COR-L47 (cell line): ENCODE results near the gene G3BP1.
"Not testable (repeated sequence)": the region's sequence is repeated elsewhere in the genome, so short reads cannot be mapped to it uniquely, and the experiment has no call there.

Experiments
- DNase-seq: peaks from one replicate; lab custom pipeline; 2025; lab: John Stamatoyannopoulos, UW

G3BP1 gene

DNA sequence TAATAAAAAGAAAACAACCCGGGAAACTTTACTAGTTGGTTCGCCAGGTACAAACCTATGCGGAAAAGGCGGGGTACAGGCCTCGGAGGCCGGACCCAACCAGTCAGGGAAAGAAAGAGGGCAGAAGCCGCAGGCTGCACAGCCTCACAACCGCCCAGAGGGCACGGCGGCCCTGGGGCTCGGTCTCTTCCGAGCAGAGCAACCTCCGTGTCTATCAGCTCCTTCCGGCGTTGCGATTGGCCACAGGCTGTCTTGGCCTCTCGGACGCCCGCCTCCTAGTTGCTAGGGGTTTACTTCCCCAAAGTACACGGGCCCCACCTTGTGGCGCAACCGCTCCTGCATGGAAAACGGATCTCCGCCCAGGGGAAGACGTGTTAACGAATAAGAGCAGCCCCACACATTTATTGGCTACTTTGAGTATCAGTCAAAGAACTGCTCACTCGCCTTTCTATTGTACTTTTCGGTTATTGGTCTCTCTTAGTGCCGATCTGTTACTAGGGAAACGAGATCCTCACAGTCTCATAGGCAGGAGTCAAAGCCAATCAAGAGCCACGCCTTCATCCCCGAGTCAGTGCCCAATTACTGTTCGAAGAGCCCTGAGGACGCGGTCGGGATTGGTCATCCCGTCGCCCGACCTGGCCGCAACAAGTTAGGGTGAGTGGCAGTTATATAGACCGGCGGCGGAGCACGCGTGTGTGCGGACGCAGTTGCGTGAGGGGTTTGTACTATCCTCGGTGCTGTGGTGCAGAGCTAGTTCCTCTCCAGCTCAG is at the start of gene G3BP1:
TSS of gene G3BP1 (plus strand) at position 696 of the 770 bp plus-strand sequence. CDS start 14,667 bp downstream, outside the sequence.
- peak; percentile 100 for DNase-seq

DNA sequence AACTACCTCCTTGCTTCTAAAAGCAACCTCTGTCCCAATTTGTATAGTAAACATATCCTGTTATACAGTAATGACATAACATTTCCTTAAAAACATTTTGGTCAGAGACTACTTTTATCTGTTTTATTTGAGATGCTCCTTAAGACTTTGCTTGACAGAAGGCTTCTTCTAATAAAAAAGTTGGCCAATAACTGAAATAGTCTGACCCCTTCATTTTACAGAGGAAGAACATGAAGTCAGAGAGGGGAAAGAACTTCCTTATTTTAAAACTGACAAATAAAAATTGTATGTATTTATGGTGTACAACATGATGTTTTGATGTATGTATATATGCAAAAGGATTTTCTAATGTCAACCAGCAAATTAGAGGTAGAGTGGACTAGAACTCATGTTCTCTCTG is 49.2 kb upstream of the G3BP1 start:
- DNase-seq = no peak

DNA sequence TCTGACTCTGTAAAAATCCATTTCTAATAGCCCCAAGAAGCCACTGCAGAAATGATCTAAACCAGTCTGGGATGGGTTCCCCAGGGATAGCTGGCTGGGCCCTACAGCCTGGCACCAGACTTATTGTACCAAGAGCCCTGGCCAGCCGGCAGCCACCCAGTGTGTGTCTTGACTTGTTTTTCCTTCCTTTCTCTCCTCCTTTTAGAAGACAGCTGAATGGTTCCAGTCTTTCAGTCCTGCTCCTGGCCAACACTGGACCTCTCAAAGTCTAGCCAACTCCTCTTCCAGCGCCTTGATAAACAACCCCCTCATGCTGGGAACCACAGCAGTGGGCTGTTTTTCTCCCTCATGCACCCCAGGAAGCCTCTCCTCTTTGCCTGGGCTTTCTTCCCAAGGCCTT is 47.4 kb upstream of the G3BP1 start:
- no peak for DNase-seq

DNA sequence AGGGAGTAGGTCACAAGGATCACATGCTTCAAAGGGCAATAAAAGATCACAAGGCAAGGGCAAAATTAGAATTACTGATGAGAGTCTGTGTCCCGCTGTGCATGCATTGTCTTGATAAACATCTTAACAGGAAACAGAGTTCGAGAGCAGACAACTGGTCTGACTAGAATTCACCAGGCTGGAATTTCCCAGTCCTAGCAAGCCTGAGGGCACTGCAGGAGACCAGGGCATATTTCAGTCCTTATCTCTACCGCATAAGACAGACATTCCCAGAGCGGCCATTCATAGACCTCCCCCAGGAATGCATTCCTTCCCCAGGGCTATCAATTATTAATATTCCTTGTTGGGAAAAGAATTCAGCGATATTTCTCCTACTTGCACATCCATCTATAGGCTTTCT is 42.2 kb upstream of the G3BP1 start:
- DNase-seq = not testable (repeated sequence)

DNA sequence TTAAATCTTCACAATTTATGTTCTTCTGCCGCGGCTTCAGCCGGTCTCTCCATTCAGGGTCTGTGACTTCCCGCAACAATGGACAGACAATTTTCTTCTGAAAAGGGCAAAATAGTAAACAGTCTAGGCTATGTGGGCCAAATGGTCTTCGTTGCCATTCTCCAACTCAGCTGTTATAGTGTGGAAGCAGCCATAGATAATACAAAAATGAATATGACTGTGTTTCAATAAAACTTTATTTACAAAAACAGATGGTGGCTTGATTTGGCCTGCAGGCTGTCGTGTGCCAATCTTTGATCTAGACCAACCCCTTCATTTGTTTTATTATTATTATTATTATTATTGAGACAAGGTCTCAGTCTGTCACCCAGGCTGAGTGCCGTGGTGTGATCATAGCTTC is 41.4 kb upstream of the G3BP1 start:
- no peak for DNase-seq

DNA sequence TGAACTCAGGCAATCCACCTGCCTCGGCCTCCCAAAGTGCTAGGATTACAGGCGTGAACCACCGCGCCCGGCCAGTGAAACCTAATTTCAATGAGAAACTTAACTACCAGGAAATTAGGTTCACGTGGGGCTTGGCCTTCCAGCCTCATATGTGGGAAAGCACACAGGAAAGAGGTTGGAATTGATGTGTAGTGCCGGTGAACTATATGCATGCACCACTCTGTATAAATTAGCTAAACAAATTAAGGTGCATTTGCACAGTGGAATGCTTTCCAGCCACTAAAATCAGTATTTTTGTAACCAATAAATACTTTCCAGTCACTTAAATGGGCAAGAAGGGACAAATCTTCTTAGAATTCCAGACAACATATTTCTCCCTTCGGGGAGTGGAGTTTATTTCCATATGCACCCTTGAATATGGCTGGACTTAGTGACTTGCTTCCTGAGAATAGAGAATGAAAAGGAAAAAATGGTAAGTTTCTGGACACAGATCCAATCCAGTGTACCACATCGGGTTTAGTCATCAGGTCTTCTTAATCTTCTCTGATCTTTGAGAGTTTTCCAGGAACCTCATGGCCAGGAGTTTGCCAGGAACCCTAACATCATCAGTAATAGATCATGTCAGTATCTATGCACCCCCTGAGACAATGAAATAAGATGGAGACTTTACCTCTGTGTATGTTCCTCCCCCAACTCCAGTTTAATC is 38.2 kb upstream of the G3BP1 start:
- DNase-seq = no peak

DNA sequence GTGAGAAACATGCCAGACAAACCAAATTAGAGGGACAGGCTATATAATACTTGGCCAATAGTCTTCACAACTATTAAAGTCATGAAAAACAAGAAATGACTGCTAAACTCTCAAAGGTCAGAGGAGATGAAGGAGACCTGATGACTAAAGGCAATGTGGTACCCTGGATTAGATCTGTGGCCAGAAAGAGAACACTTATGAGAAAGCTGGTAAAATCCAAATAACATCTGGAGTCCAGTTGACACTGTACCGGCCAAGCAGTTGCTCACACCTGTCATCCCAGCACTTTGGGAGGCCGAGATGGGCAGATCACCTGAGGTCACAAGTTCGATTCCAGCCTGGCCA is 37.7 kb upstream of the G3BP1 start:
- DNase-seq = no peak

DNA sequence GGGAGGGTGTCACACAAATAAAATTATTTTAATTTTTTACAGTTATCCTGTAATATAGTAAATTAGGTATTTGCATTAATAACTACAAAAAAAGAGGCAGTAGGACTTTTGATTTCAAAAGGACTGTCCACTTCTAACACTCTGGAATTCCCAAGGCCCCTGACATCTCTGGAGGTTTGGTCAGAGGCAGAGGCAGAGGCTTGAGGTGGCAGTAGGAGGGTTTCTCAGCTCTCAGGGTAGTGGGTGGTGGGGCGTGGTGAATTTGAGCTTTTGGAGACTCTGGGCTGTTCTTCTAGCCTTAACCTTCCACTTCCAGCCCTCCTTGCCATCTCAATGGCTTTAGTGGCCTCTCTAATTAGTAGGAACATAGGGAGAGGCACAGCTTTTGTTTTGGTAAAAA is 36.1 kb upstream of the G3BP1 start:
- DNase-seq = no peak

DNA sequence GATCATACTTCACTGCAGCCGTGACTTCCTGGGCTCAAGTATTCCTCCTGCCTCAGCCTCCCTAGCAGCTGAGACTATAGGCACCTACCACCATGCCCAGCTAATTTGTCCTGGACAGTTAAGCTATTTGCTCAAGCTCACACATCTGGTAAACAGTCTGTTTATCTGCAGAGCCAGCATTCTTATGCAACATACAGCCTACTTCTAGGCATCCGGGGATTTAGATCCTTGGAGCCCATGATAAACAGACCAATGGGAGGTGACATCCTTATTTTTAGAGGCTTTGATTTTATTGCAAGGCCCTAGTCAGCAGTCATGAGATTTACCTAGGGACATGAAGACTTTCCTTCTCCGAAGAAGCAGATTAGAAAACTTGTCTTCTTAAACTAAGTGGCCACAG is 34.3 kb upstream of the G3BP1 start:
- no peak for DNase-seq

DNA sequence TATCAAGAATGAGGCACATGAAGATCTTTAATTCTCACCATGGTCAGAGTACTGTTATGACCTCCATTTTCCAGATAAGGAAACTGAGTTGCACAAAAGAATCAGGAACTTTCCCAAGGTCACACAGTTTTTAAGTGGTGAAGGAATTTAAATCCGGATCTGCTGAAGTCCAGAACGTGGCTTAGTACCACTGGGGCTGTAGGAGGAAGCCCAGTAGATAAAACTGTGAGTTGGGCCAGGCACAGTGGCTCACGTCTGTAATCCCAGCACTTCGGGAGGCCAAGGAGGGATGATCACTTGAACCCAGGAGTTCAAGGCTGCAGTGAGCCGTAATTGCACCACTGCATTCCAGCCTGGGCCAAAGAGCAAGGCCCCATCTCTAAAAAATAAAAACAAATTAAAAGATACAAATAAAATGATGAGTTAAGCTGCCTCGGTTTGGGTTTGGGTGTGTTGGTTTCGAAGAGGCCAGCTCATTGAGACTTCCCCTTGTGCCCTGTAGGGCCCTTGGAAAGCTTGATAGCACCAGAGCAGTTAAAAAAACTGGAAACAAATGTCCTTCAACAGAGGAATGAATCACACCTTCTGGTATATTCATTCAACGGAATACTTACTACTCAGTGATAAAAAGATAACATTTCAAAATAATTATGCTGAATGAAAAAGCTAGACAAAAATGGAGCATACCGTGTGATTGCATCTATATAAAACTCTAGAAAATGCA is 33.5 kb upstream of the G3BP1 start:
- DNase-seq = no peak

DNA sequence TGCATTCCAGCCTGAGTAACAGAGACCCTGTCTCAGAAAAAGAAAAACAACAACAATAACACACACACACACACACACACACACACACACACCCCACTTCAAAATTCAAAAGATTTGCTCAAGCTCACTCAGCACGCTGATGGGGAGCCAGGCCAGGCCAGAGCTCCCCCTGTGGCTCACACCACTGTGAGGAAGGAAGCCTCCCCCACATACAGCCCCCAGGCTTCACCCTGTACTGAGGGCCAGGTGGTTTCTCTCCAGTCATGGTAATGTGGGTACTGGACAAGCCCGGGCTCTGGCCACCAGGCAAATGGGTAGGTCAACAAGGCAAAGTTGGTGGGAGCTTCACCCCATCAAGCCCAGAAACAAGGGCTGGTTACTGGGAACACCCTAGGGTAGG is 32.4 kb upstream of the G3BP1 start:
- DNase-seq = no peak

DNA sequence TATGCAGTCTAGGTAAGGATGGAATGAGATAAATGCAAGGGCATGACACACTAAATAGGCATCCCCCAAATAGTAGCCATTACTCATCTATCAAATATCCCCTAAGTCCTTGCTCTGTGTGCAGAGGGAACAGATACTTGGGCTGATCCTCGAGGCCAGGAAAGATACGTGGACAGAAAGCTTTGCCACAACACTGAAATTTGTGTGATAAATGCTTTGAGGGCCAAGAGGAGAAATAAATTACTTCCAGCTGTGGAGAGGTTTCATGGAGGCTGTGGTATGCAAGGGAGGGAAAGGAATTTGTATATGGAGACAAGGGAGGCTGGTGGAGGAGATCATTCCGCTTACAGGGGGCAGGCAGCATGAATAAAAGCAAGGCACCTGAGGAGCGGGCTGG is 31.8 kb upstream of the G3BP1 start:
- DNase-seq = no peak

DNA sequence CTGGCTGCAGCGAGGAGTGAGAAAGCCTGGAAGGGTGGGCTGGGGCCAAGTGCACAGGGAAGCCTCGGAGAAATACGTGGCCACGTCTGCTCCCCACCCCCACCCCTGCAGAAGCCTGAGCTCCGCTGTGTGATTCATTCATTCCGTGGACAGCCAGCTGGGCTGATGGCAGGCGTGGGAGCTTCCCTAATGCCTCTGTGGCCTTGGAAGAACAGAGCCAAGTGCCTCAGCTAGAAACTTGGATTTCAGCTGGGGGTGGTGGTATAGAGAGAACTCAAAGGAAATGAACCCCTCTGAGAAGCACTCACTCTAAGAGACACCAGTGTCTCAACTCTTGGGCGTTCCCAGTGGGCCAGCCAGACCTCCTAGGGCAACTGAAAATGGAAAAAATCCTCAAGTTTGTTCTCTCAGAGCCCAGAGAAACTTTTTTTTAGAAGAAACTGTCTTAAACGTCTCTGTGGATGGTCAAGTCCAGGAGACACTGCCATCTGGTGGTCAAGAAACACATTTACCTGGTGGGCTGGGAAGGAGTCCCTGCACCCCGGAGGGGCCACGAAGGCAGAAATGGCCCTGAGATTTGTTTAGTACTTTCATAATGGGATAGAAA is 31.3 kb upstream of the G3BP1 start:
- peak; percentile 19 for DNase-seq

DNA sequence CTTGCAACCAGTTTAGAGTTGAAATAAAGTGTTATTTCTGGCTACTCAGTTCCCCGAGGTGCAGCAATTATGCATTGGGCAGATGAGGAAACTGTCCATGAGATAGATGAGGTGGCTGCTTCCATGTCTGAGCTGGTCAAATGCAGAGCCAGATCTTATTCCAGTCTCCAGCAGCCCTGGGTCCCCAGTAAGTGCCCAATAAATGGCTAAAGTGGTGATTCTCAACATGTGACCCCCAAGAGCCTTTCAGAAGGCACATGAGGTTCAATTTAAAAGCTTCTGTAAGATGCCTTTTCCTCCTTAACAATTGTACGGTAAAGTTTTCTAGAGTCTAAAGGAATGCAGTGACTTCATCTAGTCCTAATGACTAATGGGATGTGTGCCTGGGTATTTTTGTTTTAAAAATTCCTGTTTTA is 30.8 kb upstream of the G3BP1 start:
- no peak for DNase-seq

DNA sequence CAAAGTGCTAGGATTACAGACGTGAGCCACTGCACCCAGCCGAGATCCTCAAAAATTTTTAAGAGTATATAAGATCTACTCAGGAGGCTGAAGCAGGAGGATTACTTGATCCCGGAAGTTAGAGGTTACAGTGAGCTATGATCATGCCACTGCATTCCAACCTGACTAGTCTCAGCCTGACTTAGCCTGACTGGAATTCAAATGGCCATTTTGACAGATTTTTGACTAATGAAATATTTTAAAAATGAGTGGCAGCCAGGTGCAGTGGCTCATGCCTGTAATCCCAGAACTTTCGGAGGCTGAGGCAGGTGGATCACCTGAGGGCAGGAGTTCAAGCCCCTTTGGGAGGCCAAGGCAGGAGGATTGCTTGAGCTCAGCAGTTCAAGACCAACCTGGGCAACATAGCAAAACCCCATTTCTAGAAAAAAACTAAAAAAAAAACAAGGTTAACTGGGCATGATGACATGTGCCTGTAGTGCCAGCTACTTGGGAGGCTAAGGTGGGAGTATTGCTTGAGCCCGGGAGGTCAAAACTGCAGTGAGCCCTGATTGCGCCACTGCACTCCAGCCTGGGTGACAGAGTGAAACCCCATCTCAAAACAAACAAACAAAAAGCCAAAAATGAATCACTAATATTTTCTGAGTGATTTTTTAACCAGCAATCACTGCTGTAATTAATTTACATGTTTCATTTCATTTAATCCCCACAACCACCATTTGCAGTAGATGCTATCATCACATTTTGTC is 29.9 kb upstream of the G3BP1 start:
- no peak for DNase-seq

DNA sequence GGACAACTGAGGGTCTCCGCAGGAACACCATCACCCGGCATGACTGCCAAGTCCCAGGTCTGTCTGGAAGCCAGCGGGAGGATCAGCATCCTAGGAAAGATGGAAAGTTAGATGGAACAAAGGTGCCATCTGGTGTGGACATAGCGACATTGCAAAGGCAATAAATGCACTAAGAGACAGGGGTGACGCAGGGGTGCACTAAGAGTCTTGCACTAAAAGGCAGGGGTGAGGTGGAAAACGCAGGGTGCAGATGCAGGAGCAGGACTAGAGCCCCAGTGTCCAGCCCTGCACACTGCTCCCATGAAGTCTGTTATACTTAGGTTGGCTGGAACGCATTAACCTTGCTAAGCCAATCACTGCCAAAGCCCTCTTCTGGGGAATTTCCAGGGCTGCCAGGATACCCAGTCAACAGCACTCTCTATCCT is 28.9 kb upstream of the G3BP1 start:
- peak; percentile 19 for DNase-seq

DNA sequence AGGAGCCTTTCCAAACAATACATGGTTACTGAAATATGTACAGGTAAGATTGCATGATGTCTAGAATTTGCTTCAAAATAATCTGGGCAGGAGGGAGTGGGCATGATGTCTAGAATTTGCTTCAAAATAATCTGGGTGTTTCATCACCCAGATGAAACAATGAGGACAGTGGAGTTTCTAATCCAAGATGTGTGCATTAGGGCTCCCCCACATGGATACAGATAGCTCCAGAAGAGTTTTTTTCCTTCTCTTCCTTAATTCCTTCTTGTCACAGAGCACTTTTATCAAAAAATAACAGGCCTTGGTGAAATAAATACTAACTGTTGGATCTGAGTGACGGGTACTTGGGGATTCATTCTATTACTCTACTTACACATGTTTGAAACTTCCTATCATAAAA is 28.2 kb upstream of the G3BP1 start:
- no peak for DNase-seq

DNA sequence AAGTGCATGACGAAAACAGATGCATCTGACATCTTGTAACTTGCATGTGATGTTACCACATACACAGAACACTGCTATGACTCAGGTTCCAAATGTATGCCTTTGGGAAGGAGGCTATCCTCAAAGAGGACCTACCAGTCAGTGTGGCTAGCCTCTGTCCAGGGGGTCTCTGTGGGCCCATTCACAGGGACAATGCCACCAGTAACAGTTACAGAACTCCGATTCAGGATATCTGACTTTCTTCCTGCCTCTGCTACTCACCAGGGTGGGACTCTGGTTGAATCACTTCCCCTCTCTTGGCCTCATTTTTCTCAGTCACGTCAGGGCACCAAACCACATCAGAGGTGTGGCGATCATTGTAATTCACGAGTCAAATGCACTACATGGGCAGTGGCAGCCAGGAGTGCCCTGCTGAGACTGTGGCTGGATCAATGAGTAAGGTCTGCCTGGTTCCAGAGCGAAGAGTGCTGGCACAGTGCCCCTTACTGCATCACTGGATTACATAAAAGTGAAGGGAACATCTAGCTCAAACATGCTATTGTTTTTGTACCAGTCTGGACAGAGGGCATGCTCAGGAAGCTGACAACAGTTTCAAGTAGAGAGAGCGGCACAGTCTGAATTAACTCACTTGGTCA is 26.6 kb upstream of the G3BP1 start:
- DNase-seq = no peak

DNA sequence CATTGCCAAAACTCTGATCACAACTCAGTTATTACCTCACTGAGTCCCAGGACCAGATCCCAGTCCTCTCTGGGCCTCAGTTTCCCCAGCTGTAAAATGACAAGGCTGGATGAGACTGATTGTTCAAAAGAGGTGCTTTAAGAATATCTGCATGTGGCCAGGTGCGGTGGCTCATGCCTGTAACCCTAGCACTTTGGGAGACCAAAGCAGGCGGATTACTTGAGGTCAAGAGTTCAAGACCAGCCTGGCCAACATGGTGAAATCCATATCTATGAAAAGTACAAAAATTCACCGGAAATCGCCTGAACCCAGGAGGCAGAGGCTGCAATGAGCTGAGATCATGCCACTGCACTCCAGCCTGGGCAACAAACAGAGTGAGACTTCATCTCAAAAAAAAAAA is 21.6 kb upstream of the G3BP1 start:
- no peak for DNase-seq

DNA sequence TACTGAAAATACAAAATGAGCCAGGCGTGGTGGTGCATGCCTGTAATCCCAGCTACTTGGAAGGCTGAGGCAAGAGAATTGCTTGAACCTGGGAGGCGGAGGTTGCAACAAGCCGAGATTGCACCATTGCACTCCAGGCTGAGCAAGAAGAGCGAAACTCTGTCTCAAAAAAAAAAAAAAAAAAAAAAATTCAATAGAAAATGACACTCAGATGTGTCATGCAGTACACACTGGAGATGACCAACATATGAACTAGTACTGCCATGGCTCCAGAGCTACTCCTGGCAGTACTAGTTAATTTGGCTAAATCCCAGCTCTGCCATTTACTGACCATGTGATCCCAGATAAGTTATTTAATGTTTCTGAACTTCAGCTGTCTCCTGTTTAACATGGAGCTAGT is 20.7 kb upstream of the G3BP1 start:
- no peak for DNase-seq

DNA sequence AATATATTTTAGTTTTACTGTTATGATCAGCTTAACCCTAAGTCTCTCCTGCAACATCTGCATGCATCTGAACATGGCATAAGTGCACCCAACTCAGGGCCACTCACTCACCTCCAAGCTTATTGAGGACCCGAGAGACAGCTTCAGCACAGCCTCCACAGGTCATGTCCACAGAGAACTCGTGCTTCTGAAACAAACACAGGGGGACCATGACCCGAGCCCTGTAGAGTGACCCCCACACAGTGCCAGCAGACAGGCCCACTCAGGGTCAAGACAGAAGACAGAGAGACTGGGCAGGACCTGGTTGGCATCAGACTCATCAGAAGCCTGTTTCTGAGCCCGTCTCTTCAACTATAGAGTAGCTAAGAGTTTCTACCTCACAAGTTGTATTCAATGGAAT is 20.2 kb upstream of the G3BP1 start:
- DNase-seq = no peak

DNA sequence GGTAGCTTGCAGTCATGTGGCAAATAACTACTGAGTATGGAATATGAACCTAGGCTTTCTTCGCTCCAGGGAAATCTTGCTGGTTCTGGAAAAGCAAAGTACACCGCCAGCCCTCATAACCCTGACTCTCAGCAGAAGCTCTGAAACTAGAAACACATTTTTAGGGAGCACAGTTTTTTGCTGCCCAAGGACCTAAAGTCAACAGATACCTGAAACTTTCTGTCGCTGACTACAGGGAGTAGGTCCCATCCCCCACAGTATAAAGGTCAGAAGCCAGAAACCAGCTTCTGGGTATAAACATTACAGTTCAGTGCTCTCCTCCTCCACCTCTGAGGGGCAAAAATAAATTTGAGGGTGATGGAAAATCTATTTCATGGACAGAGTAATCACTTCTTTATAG is 16.4 kb upstream of the G3BP1 start:
- no peak for DNase-seq
